ENCODE results near the gene LRRC8D.

The LRRC8D gene

GRCh38 chr1:89943846-89944781, 123.3 kb downstream of the LRRC8D start:
- TF ChIP-seq CTCF (IDR thresholded peaks at IDR 0.05) = no peak
- H3K27me3 Mint-ChIP-seq (ENCODE audit: low read depth, poor library complexity) = no peaks in the 10 kb centered on the region
- H3K27ac Mint-ChIP-seq = peak overlapping the region; percentile 94
- no peaks in the 10 kb centered on the region for H3K36me3 Mint-ChIP-seq (ENCODE audit: low read depth)
- peaks cover 69% of the 10 kb centered on the region for H3K4me1 Mint-ChIP-seq
- H3K4me3 Mint-ChIP-seq = no peak overlapping the region
- peaks cover 4% of the 10 kb centered on the region for H3K9me3 Mint-ChIP-seq
- DNase-seq = no peak

- Mint-ChIP-seq H3K4me3 (no peak overlapping the region), H3K4me1 (peaks cover 62% of the 10 kb centered on the region), H3K27ac (no peak overlapping the region)
These were observed 125.1 kb downstream of the LRRC8D start for GRCh38 chr1:89945852-89946476.

DNA sequence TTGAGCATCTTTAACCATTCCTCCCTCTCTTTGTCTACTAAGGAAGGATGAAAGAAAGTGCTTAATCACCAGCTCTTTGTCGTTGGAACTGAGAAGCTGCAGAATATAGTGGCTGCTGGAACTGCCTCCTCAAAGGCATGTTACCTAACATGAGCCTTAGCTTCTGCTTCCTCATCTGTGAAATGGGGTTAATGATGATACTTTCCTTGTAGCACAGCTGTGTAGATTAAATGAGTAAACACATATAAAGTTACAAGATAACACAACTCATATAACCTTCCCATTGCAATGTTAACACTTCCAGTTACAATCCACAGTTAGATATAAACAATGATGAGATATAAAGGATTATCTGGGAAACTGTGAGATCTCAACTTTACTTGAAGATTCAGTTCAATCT, 125.7 kb downstream of the LRRC8D start:
- no peak for TF ChIP-seq CTCF (IDR thresholded peaks at IDR 0.05)
- DNase-seq = no peak
- no peak overlapping the region for H3K27ac Mint-ChIP-seq
- H3K4me1 Mint-ChIP-seq = peaks cover 62% of the 10 kb centered on the region
- H3K4me3 Mint-ChIP-seq = no peak overlapping the region
- H3K36me3 Mint-ChIP-seq (ENCODE audit: low read depth) = no peaks in the 10 kb centered on the region
- peaks cover 4% of the 10 kb centered on the region for H3K9me3 Mint-ChIP-seq
- H3K27me3 Mint-ChIP-seq (ENCODE audit: low read depth, poor library complexity) = no peaks in the 10 kb centered on the region

More at GRCh38 chr1:89945852-89946476, 125.1 kb downstream of the LRRC8D start:
- no peak for TF ChIP-seq CTCF (IDR thresholded peaks at IDR 0.05)
- Mint-ChIP-seq H3K9me3 (peaks cover 4% of the 10 kb centered on the region), H3K36me3 (ENCODE audit: low read depth) (no peaks in the 10 kb centered on the region), H3K27me3 (ENCODE audit: low read depth, poor library complexity) (no peaks in the 10 kb centered on the region)
- no peak for DNase-seq

- Mint-ChIP-seq H3K4me3 (no peak overlapping the region), H3K27me3 (ENCODE audit: low read depth, poor library complexity) (no peaks in the 10 kb centered on the region), H3K4me1 (peaks cover 66% of the 10 kb centered on the region), H3K9me3 (peaks cover 4% of the 10 kb centered on the region), H3K36me3 (ENCODE audit: low read depth) (no peaks in the 10 kb centered on the region), H3K27ac (peak overlapping the region; percentile 13)
- DNase-seq = peak; percentile 8
- no peak for TF ChIP-seq CTCF (IDR thresholded peaks at IDR 0.05)
These were observed 128.0 kb downstream of the LRRC8D start for GRCh38 chr1:89948722-89949345.

- H3K27me3 Mint-ChIP-seq (ENCODE audit: low read depth, poor library complexity) = no peaks in the 10 kb centered on the region
- no peak for DNase-seq
- peaks cover 54% of the 10 kb centered on the region for H3K4me1 Mint-ChIP-seq
- no peak for TF ChIP-seq CTCF (IDR thresholded peaks at IDR 0.05)
- no peak overlapping the region for H3K4me3 Mint-ChIP-seq
- peaks cover 2% of the 10 kb centered on the region for H3K9me3 Mint-ChIP-seq
- no peak overlapping the region for H3K27ac Mint-ChIP-seq
- H3K36me3 Mint-ChIP-seq (ENCODE audit: low read depth) = no peaks in the 10 kb centered on the region
These were observed 129.3 kb downstream of the LRRC8D start for GRCh38 chr1:89949991-89950624.
